SK-N-SH (cell line): ENCODE results near the gene FAM131A. TPM values are rescaled to one million over a fixed set of nuclear protein-coding genes. Genes with fewer than 3 reads are reported as not detected.

ENCODE experiments used
- CTCF ChIA-PET: fragments of 300-600, 350-600 bp; formaldehyde crosslinking; extraction: SDS; loops from one replicate; lab custom pipeline; 2021; lab: Yijun Ruan, JAX
- POLR2A ChIA-PET: fragments of 350-600 bp; sonication (Branson Sonifier 250); formaldehyde crosslinking; extraction: SDS; loops from one replicate; lab custom pipeline; 2020; ENCODE audit warnings: antibody characterized with exemption, inconsistent platforms; lab: Yijun Ruan, JAX
- DNase-seq: peaks from one replicate; pipeline ENCODE4 v3.0.0; 2012
- H2AFZ ChIP-seq: fragments of 200-600 bp; sonication (generic); 2 replicates; pipeline ENCODE4 v1.8.1; 2016; ENCODE audit warnings: antibody characterized with exemption, mild to moderate bottlenecking, low read depth
- H3F3A ChIP-seq: fragments of 200-600 bp; sonication (generic); replicated peaks from 2 replicates; pipeline ENCODE3; 2016; ENCODE audit warnings: antibody characterized with exemption, mild to moderate bottlenecking; ENCODE audit not compliant: insufficient read depth
- H3K27ac ChIP-seq, 2 experiments: fragments of 200-500 bp in 1 of 2; fragments of 200-600 bp in 1 of 2; sonication (Bioruptor generic) in 1 of 2; sonication (generic), shearing (Covaris generic) in 1 of 2; 2 replicates each; pipeline versions ENCODE4 v1.5.1 to v1.6.1; 2014 to 2016; ENCODE audit warnings: low read depth in 2 of 2, inconsistent platforms in 1 of 2, low read length in 1 of 2, mild to moderate bottlenecking in 1 of 2, mixed read lengths in 1 of 2
- H3K27me3 ChIP-seq: fragments of 200-600 bp; sonication (generic), shearing (Covaris generic); 2 replicates; pipeline ENCODE4 v1.6.1; 2016; ENCODE audit warnings: mixed run types; ENCODE audit not compliant: insufficient read depth
- H3K36me3 ChIP-seq, 2 experiments: fragments of 200-500 bp in 1 of 2; fragments of 200-600 bp in 1 of 2; sonication (Bioruptor generic) in 1 of 2; sonication (generic) in 1 of 2; replicated peaks in 1 of 2; 2 replicates each; pipeline versions ENCODE3 to v1.5.1; 2014 to 2016; ENCODE audit warnings: low read length in 1 of 2, mild to moderate bottlenecking in 1 of 2; ENCODE audit not compliant: insufficient read depth in 2 of 2, control insufficient read depth in 1 of 2
- H3K4me1 ChIP-seq, 2 experiments: fragments of 200-500 bp in 1 of 2; fragments of 200-600 bp in 1 of 2; sonication (Bioruptor generic) in 1 of 2; sonication (generic), shearing (Covaris generic) in 1 of 2; 2 replicates each; pipeline versions ENCODE4 v1.5.1 to v1.6.1; 2014 to 2016; ENCODE audit warnings: low read depth in 1 of 2, low read length in 1 of 2, mixed run types in 1 of 2; ENCODE audit not compliant: insufficient read depth in 2 of 2, control insufficient read depth in 1 of 2
- H3K4me2 ChIP-seq: fragments of 200-600 bp; sonication (generic), shearing (Covaris generic); 2 replicates; pipeline ENCODE4 v1.6.1; 2017; ENCODE audit warnings: mixed run types
- H3K4me3 ChIP-seq, 2 experiments: fragments of 200-500 bp in 1 of 2; fragments of 200-600 bp in 1 of 2; sonication (Bioruptor generic) in 1 of 2; sonication (generic), shearing (Covaris generic) in 1 of 2; 2 replicates each; pipeline versions ENCODE4 v1.5.1 to v1.8.1; 2014 to 2016; ENCODE audit warnings: low read depth in 2 of 2, inconsistent platforms in 1 of 2, low read length in 1 of 2, mild to moderate bottlenecking in 1 of 2, mixed read lengths in 1 of 2, moderate library complexity in 1 of 2
- H3K79me2 ChIP-seq: fragments of 200-600 bp; sonication (generic); 2 replicates; pipeline ENCODE4 v1.8.1; 2017; ENCODE audit warnings: mild to moderate bottlenecking; ENCODE audit not compliant: insufficient read depth
- H3K9ac ChIP-seq: fragments of 200-600 bp; sonication (generic); 2 replicates; pipeline ENCODE4 v1.6.1; 2017; ENCODE audit warnings: mixed run types
- H3K9me2 ChIP-seq: fragments of 200-600 bp; sonication (generic); 2 replicates; pipeline ENCODE4 v1.6.1; 2017; ENCODE audit warnings: mixed run types
- H3K9me3 ChIP-seq: fragments of 200-600 bp; sonication (generic); 2 replicates; pipeline ENCODE4 v1.6.1; 2017; ENCODE audit warnings: mixed run types, mild to moderate bottlenecking, moderate library complexity
- H4K20me1 ChIP-seq: fragments of 200-600 bp; sonication (generic); 2 replicates; pipeline ENCODE4 v1.6.1; 2017; ENCODE audit warnings: mild to moderate bottlenecking, mixed run types; ENCODE audit not compliant: insufficient read depth
- CHD2 ChIP-seq: fragments of 150-350 bp; IDR thresholded peaks from 2 replicates; pipeline ENCODE4 v1.6.1; 2018; ENCODE audit warnings: low read length; ENCODE audit not compliant: partially characterized antibody
- CTCF ChIP-seq: fragments of 200-600 bp; sonication (generic); IDR thresholded peaks from 2 replicates; pipeline ENCODE4 v1.6.1; 2017; ENCODE audit warnings: antibody characterized with exemption, mild to moderate bottlenecking, moderate library complexity
- ELF1 ChIP-seq: IDR thresholded peaks from 2 replicates; pipeline ENCODE4 v1.4.0; 2012
- EP300 ChIP-seq, 2 experiments: IDR thresholded peaks; 2 replicates each; pipeline versions ENCODE4 v1.4.0 to v1.6.1; 2012; ENCODE audit warnings: borderline replicate concordance in 1 of 2, low read depth in 1 of 2, low read length in 1 of 2
- EZH2phosphoT487 ChIP-seq: fragments of 200-600 bp; sonication (generic); IDR thresholded peaks from 2 replicates; pipeline ENCODE4 v1.6.1; 2017; ENCODE audit warnings: low read depth, mixed run types, mild to moderate bottlenecking, antibody characterized with exemption, moderate library complexity, borderline replicate concordance
- FOXM1 ChIP-seq: IDR thresholded peaks from 2 replicates; pipeline ENCODE4 v1.4.0; 2012; ENCODE audit warnings: low read depth, mild to moderate bottlenecking
- JUND ChIP-seq: IDR thresholded peaks from 2 replicates; pipeline ENCODE4 v1.4.0; 2012
- MAX ChIP-seq: IDR thresholded peaks from 2 replicates; pipeline ENCODE4 v1.4.0; 2012; ENCODE audit warnings: low read depth
- POLR2AphosphoS5 ChIP-seq: IDR thresholded peaks from 2 replicates; pipeline ENCODE4 v1.6.1; 2012; ENCODE audit warnings: low read depth, low read length
- RCOR1 ChIP-seq: fragments of 150-350 bp; IDR thresholded peaks from 2 replicates; pipeline ENCODE4 v1.6.1; 2017; ENCODE audit warnings: antibody characterized with exemption, low read length
- RFX5 ChIP-seq: IDR thresholded peaks from 2 replicates; pipeline ENCODE4 v1.6.1; 2012; ENCODE audit warnings: mild to moderate bottlenecking, improper control_type of control experiment, low read length
- SMC3 ChIP-seq: IDR thresholded peaks from 2 replicates; pipeline ENCODE4 v1.6.1; 2012; ENCODE audit warnings: low read depth, low read length, improper control_type of control experiment
- TEAD4 ChIP-seq: IDR thresholded peaks from 2 replicates; pipeline ENCODE4 v1.4.0; 2012; ENCODE audit warnings: mild to moderate bottlenecking, borderline replicate concordance; ENCODE audit not compliant: insufficient read depth
- WGBS: methylation state at CpG from one replicate; pipeline ENCODE4 v1.1.6; 2017; ENCODE audit warnings: low lambda C conversion rate; 5-methylcytosine and 5-hydroxymethylcytosine counted together
- polyA plus RNA-seq, 3 experiments: library from polyadenylated mRNA; depleted of rRNA; stranded (reverse); fragments of >200 nt; gene quantifications; 2 replicates each; pipeline ENCODE4 v1.2.3, GENCODE V29; 2012
- TF ChIP-seq, protein P1 (sequence below): IDR thresholded peaks from 2 replicates; pipeline ENCODE4; 2012

FAM131A gene
- polyA plus RNA-seq, 1 of the 3 experiments (the other 2 are of a cell fraction), result 31.6 TPM

DNA sequence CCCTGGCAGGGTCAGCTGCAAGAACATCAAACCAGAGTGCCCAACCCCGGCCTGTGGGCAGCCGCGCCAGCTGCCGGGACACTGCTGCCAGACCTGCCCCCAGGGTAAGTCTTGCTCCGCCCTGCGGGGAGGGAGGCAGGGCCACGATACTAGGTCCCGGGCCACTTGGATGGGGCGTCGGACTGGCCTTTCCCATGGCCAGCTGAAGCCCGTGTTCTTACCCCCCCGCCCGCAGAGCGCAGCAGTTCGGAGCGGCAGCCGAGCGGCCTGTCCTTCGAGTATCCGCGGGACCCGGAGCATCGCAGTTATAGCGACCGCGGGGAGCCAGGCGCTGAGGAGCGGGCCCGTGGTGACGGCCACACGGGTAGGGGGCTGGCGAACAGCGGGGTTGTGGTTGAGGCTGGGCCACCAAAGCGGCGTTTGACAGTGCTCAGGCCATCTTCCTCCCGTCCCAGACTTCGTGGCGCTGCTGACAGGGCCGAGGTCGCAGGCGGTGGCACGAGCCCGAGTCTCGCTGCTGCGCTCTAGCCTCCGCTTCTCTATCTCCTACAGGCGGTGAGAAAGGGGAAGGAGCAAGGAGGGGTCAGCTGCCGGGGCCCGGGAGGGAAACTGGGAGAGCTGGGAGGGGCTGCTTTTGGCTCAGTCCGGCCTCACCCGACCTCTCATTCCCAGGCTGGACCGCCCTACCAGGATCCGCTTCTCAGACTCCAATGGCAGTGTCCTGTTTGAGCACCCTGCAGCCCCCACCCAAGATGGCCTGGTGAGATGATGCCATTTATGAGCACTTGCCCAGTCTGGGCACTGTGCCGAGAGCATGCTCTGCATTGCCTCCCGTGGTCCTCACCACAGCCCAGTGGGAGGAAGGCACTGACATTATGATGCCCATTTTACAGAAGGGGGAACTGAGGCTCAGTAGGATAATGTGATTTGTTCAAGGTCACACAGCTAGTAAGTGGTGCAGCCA lies 44.1 kb downstream of the FAM131A start:
- Histone ChIP-seq H3K4me1 (peaks cover 0 to 12% of the 10 kb centered on the region in 2 experiments; a peak in 1 of 4 replicates), H3K27me3 (peaks cover 7% of the 10 kb centered on the region; the same call in 1 of the 2 replicates), H3F3A (peaks cover 4% of the 10 kb centered on the region), H3K4me2 (no peak overlapping the region), H3K36me3 (no peaks in the 10 kb centered on the region), H3K4me3 (no peak overlapping the region), H3K9me2 (no peaks in the 10 kb centered on the region), H3K9me3 (no peaks in the 10 kb centered on the region), H2AFZ (no peak overlapping the region), H3K27ac (no peak overlapping the region), H3K9ac (no peak overlapping the region), H3K79me2 (no peaks in the 10 kb centered on the region), H4K20me1 (no peaks in the 10 kb centered on the region)
- 81% methylated on average over 24 of the region's 55 CpGs for WGBS
- ChIA-PET POLR2A (interaction anchor here (0.6 kb wide), 1 partner anchor 18 kb away, joined by 3 read pairs; no protein-coding TSS in a partner anchor), CTCF (interaction anchor here (0.6 to 3.4 kb wide), 7 partner anchors 9 to 161 kb away, joined by 3 to 26 read pairs (median 7); no protein-coding TSS in a partner anchor)
- TF ChIP-seq, protein P1, sequence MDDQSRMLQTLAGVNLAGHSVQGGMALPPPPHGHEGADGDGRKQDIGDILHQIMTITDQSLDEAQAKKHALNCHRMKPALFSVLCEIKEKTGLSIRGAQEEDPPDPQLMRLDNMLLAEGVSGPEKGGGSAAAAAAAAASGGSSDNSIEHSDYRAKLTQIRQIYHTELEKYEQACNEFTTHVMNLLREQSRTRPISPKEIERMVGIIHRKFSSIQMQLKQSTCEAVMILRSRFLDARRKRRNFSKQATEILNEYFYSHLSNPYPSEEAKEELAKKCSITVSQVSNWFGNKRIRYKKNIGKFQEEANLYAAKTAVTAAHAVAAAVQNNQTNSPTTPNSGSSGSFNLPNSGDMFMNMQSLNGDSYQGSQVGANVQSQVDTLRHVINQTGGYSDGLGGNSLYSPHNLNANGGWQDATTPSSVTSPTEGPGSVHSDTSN, result no peak
- peak; percentile 57 for DNase-seq

DNA sequence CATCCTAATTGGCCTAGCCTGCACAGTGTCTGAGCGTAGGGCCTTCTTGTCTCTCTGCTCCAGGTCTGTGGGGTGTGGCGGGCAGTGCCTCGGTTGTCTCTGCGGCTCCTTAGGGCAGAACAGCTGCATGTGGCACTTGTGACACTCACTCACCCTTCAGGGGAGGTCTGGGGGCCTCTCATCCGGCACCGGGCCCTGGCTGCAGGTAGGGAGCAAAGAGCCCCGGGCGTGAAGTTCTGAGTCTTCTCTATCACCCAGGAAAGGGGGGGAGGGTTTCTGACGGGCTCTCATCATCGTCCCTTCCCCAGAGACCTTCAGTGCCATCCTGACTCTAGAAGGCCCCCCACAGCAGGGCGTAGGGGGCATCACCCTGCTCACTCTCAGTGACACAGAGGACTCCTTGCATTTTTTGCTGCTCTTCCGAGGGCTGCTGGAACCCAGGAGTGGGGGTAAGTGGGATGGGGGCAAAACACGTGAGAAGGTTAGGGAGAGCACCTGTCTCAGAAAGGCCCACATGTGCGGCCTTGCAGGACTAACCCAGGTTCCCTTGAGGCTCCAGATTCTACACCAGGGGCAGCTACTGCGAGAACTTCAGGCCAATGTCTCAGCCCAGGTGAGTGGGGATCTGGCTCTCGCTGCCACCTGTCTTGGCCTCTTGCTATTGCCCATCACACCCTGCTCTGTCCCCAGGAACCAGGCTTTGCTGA lies 45.1 kb downstream of the FAM131A start:
- Histone ChIP-seq H3K9ac (no peak overlapping the region), H2AFZ (no peak overlapping the region), H3K27ac (no peak overlapping the region), H3F3A (peaks cover 4% of the 10 kb centered on the region), H3K79me2 (no peaks in the 10 kb centered on the region), H3K4me3 (no peak overlapping the region), H3K9me2 (no peaks in the 10 kb centered on the region), H3K4me2 (no peak overlapping the region), H3K27me3 (peaks cover 7% of the 10 kb centered on the region; the same call in 1 of the 2 replicates), H4K20me1 (no peaks in the 10 kb centered on the region), H3K4me1 (peaks cover 0 to 12% of the 10 kb centered on the region in 2 experiments; a peak in 1 of 4 replicates), H3K9me3 (no peaks in the 10 kb centered on the region), H3K36me3 (no peaks in the 10 kb centered on the region)
- WGBS, result 86% methylated on average over 10 of the region's 16 CpGs
- TF ChIP-seq EP300 (IDR thresholded peaks at IDR 0.05; ENCODE audit: borderline replicate concordance in 1 of 2, low read depth in 1 of 2, low read length in 1 of 2) (no peak), JUND (no peak), RCOR1 (no peak), FOXM1 (no peak), EZH2phosphoT487 (no peak), CTCF (no peak), ELF1 (no peak), RFX5 (no peak), MAX (no peak), TEAD4 (no peak), POLR2AphosphoS5 (no peak), CHD2 (no peak), SMC3 (no peak)
- ChIA-PET CTCF (interaction anchor here (0.6 to 3.8 kb wide), 5 partner anchors 10 to 131 kb away, joined by 3 to 26 read pairs (median 8); no protein-coding TSS in a partner anchor), POLR2A (interaction anchor here (1.3 kb wide), 1 partner anchor 10 kb away, joined by 3 read pairs; no protein-coding TSS in a partner anchor)
- DNase-seq, result no peak
